Kidney (tissue), 14 donors: ENCODE results near the gene SNX24. TPM values are rescaled to one million over a fixed set of nuclear protein-coding genes. Genes with fewer than 3 reads are reported as not detected.
"Not testable (repeated sequence)": the region's sequence is repeated elsewhere in the genome, so short reads cannot be mapped to it uniquely, and the experiment has no call there.

Experiments used
- DNase-seq, 5 donors: peaks; one replicate each; pipeline ENCODE4 v3.0.0-alpha.2; 2013 to 2020
- FAIRE-seq: peaks from 2 replicates; lab custom pipeline; 2012; peaks lifted over from hg19 to GRCh38; lab: Jason Lieb, UNC
- H3K27ac ChIP-seq, 2 donors: one replicate each; pipeline ENCODE4 v1.7.0; 2013; ENCODE audit warnings: low read depth in 2 of 2, low read length in 2 of 2, inconsistent platforms in 1 of 2
- H3K27me3 ChIP-seq: one replicate; pipeline ENCODE4 v1.7.1; 2013; ENCODE audit warnings: low read length, inconsistent platforms; ENCODE audit not compliant: control insufficient read depth, insufficient read depth
- H3K36me3 ChIP-seq, 3 donors: one replicate each; pipeline versions ENCODE4 v1.7.0 to v1.7.1; 2013; ENCODE audit warnings: low read length in 3 of 3, control low read depth in 1 of 3, inconsistent platforms in 1 of 3; ENCODE audit not compliant: insufficient read depth in 3 of 3, control insufficient read depth in 2 of 3
- H3K4me1 ChIP-seq, 3 donors: one replicate each; pipeline versions ENCODE4 v1.7.0 to v1.7.1; 2013; ENCODE audit warnings: low read length in 3 of 3, inconsistent platforms in 1 of 3, low read depth in 1 of 3; ENCODE audit not compliant: control insufficient read depth in 2 of 3, insufficient read depth in 2 of 3
- H3K4me3 ChIP-seq, 3 donors: one replicate each; pipeline versions ENCODE4 v1.7.0 to v1.8.1; 2013; ENCODE audit warnings: low read length in 3 of 3, control low read depth in 1 of 3, inconsistent platforms in 1 of 3
- H3K9ac ChIP-seq, 3 donors: one replicate each; pipeline versions ENCODE4 v1.7.0 to v1.7.1; 2013; ENCODE audit warnings: low read length in 3 of 3, control low read depth in 1 of 3, inconsistent platforms in 1 of 3
- H3K9me3 ChIP-seq, 3 donors: one replicate each; pipeline versions ENCODE4 v1.7.0 to v1.7.1; 2013; ENCODE audit warnings: low read length in 3 of 3, control low read depth in 1 of 3, inconsistent platforms in 1 of 3; ENCODE audit not compliant: control insufficient read depth in 2 of 3, insufficient read depth in 1 of 3
- CTCF ChIP-seq: IDR thresholded peaks from 3 replicates; pipeline ENCODE4 v1.5.1; 2012; ENCODE audit warnings: mild to moderate bottlenecking, moderate library complexity, borderline replicate concordance; ENCODE audit not compliant: insufficient read depth; ENCODE audit errors: extremely low read depth
- intact Hi-C: fragments of 100-400 bp; cut with DNase I; formaldehyde crosslinking; loops from one replicate; pipeline ENCODE4 v1.11.1; 2022
- polyA plus RNA-seq: library from polyadenylated mRNA; stranded (reverse); fragments of 350-450 nt; fragmentation: Illumina TruSeq; extraction: RNeasy Lipid Tissue Mini Kit (QIAGEN cat#74804); gene quantifications from one replicate; pipeline ENCODE4 v1.2.3, GENCODE V29; 2014; ENCODE audit warnings: low read depth, low replicate concordance; ENCODE audit not compliant: insufficient read depth
- total RNA-seq: library from RNA; stranded (reverse); fragmentation: NEBNext Ultra II Directional; extraction: Animal tissue kit (Norgen Biotek cat#: 25700); gene quantifications from one replicate; pipeline ENCODE4 v1.2.1, GENCODE V29; 2021
- donor health status: control.
- donor health status: control.
- donor health status: control.
- donor health status: control.
- donor health status: control.
- donor health status: DM: yes; HTN: yes; CAD: no.
- donor health status: Normal renal cell carcinoma (clear cell type).

Gene SNX24
- total and polyA plus RNA-seq, 2 donors from 2014 or later = 23.8 to 27.0 TPM

- FAIRE-seq (no peak), DNase-seq (no peak)
- peaks cover 0 to 4% (median 0%) of the 10 kb centered on the region in 3 donors for H3K4me1 ChIP-seq
- intact Hi-C loops = no loop called here
- no peak overlapping the region for H3K9ac ChIP-seq
- TF ChIP-seq CTCF = no peak
- no peak overlapping the region for H3K4me3 ChIP-seq
- no peaks in the 10 kb centered on the region for H3K36me3 ChIP-seq
- no peaks in the 10 kb centered on the region for H3K27me3 ChIP-seq
- no peak overlapping the region for H3K27ac ChIP-seq
- no peaks in the 10 kb centered on the region for H3K9me3 ChIP-seq
Observed at GRCh38 chr5:122847687-122848081, 2.3 kb downstream of the SNX24 start.

GRCh38 chr5:122849771-122850170 lies 4.4 kb downstream of the SNX24 start:
- Histone ChIP-seq H3K9ac (no peak overlapping the region), H3K36me3 (no peaks in the 10 kb centered on the region), H3K4me3 (no peak overlapping the region), H3K27ac (no peak overlapping the region), H3K9me3 (no peaks in the 10 kb centered on the region), H3K27me3 (no peaks in the 10 kb centered on the region), H3K4me1 (peaks cover 0 to 2% (median 0%) of the 10 kb centered on the region in 3 donors)
- FAIRE-seq (no peak), DNase-seq (no peak)
- TF ChIP-seq CTCF = no peak
- intact Hi-C loops = no loop called here

DNA sequence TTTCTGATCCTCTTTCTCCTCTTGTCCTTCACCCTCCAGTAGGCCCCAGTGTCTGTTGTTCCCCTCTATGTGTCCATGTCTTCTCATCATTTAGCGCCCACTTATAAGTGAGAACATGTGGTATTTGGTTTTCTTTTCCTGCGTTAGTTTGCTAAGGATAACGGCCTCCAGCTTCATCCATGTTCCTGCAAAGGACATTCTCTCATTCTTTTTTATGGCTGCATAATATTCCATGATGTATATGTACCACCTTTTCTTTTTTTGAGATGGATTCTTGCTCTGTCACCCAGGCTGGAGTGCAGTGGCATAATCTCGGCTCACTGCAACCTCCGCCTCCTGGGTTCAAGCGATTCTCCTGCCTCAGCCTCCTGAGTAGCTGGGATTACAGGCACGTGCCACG lies 12.1 kb downstream of the SNX24 start:
- FAIRE-seq = not testable (repeated sequence)

DNA sequence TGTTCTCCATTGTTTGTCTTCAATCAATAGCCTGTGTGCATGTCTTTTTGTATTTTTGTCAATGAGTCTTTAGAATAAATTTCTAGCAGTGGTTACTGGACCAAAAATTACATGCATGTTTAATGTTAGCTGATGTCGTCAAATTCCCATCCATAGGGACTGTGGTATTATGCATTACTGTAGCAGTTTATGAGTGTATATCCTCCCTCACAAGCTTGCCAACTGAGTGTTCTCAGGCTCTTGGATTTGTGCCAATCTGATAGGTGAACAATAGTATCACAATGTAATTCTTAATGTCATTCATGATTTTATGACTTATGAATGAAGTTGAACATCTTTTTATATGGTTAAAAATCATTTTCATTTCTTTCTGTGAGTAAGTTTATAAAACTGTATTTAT lies 13.0 kb downstream of the SNX24 start:
- Histone ChIP-seq H3K9me3 (no peaks in the 10 kb centered on the region), H3K4me1 (peaks cover 0 to 2% (median 0%) of the 10 kb centered on the region in 3 donors), H3K27me3 (no peaks in the 10 kb centered on the region), H3K36me3 (no peaks in the 10 kb centered on the region), H3K4me3 (no peak overlapping the region), H3K9ac (no peak overlapping the region), H3K27ac (no peak overlapping the region)
- intact Hi-C loops = no loop called here
- DNase-seq (no peak), FAIRE-seq (no peak)
- no peak for TF ChIP-seq CTCF

More for the DNA sequence above, 12.1 kb downstream of the SNX24 start:
- H3K9ac ChIP-seq, H3K27ac ChIP-seq, H3K9me3 ChIP-seq, H3K4me1 ChIP-seq, DNase-seq, H3K4me3 ChIP-seq, intact Hi-C loops, H3K27me3 ChIP-seq, H3K36me3 ChIP-seq: not testable (repeated sequence)
